Ammon's horn (tissue), 1 donor: Measurements from ENCODE around the gene TESK1.
A peak's percentile ranks its signal among the peaks of the same experiment; 100 is the strongest.

Source experiments
- DNase-seq: peaks from one replicate; pipeline ENCODE4 v3.0.0-alpha.2; 2016; ENCODE audit warnings: low spot score

The TESK1 gene, protein sequence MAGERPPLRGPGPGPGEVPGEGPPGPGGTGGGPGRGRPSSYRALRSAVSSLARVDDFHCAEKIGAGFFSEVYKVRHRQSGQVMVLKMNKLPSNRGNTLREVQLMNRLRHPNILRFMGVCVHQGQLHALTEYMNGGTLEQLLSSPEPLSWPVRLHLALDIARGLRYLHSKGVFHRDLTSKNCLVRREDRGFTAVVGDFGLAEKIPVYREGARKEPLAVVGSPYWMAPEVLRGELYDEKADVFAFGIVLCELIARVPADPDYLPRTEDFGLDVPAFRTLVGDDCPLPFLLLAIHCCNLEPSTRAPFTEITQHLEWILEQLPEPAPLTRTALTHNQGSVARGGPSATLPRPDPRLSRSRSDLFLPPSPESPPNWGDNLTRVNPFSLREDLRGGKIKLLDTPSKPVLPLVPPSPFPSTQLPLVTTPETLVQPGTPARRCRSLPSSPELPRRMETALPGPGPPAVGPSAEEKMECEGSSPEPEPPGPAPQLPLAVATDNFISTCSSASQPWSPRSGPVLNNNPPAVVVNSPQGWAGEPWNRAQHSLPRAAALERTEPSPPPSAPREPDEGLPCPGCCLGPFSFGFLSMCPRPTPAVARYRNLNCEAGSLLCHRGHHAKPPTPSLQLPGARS

DNA sequence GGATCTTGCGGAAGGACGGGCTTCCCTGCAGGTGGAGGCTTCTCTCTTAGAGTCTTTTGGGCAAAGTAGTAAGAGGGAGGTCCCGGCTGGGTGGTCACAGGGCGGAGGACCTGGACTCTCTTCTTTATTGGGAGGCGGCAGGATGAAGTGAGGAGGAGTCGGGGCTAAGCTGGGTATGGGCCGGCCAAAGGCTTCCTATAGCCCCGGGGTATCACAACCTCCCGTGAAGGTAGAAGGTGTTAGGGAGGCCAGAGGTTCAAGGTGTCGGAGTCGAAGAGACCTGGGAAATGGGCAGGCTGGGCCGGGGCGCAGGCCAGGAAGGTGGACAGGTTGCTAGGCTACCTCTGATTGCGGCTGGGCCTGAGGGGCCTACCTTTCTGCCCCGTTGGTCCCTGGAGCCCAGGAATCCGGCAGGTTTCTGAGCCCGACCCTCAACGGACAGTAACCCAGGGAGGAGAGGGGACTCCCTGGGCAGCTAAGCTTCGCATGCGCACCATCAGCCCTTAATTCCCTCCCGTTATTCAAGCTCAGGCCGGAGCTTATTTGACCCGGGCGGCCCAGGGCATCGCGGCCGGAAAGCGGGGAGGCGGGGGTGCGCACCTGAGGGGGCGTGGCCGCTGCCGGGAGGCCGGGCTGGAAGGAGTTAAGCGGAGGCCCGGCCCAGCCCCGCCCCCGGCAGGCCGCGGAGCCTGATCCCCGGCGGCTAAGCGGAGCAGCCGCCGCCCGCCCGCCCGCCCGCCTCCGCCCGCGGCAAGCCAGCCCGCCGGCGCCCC, at the start of gene TESK1:
TESK1 (plus strand) TSS at position 685 of the 773 bp plus-strand sequence. CDS start 358 bp downstream, outside the sequence.
- peak; percentile 55 for DNase-seq

GRCh38 chr9:35555881-35556280, 49.2 kb upstream of the TESK1 start:
- no peak for DNase-seq

DNA sequence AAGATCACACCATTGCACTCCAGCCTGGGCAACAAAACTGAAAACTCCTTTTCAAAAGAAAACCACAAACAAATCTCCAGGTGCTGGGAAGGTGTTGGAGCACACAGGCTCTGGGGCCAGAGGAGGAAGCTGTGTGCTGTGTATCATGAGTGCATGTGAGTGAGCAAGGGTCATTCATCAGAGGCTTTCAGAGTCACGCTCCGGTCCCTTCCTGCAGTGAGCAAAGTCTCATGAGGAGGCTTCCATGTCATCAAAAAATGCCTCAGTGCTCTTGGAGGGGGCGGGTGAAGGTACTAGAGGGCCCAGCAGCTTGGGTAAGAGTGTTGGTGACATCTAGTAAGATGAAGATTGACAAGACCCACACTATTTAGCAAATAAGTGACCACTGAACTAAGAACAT, 48.3 kb upstream of the TESK1 start:
- no peak for DNase-seq

DNA sequence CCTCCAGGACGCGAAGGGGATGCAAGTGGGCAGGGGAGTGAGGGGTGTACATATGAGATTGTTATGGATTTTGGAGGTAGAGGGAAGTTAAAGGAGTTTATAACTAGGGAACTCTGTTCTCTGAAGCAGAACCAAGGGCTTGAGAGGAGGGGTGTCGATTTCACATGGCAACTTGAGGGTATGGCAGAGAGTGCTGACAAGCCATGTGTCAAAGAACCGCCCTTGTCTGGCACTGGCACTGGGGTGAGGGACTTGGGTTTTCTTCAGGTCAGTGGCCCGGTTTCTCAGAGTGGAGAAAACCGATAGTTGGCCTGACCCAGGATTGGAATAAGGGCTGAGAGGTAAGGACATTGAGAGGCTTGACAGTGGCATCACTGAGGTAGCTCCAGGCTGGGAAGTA, 47.7 kb upstream of the TESK1 start:
- DNase-seq: no peak

GRCh38 chr9:35558185-35558584, 46.9 kb upstream of the TESK1 start:
- DNase-seq: no peak

- no peak for DNase-seq
Measured at GRCh38 chr9:35559792-35560530, 45.1 kb upstream of the TESK1 start.

DNA sequence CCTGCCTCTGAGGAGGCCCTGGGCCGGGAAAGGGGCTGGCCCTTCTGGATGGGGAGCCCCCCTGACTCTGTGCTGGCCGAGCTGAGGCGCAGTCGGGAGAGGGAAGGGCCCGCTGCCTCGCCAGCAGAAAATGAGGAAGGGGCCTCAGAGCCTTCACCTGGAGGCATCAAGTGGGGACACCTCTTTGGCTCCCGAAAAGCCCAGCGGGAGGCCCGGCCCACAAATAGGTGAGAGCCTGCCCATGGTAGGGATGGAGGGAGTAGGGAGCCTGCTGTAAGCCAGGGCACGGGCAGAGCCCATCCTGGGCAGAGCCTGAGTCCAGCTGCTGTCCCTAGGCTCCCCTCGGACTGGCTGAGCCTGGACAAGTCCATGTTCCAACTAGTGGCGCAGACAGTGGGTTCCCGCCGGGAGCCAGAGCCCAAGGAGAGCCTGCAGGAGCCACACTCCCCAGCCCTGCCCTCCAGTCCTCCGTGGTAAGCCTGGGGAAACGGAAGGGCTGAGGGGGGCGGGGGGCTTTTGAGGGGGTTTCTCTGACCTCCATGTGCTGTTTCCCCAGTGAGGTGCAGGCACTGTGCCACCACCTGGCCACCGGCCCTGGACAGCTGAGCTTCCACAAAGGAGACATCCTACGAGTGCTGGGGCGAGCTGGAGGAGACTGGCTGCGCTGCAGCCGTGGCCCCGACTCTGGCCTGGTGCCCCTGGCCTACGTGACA, 44.3 kb upstream of the TESK1 start:
- DNase-seq: no peak

DNA sequence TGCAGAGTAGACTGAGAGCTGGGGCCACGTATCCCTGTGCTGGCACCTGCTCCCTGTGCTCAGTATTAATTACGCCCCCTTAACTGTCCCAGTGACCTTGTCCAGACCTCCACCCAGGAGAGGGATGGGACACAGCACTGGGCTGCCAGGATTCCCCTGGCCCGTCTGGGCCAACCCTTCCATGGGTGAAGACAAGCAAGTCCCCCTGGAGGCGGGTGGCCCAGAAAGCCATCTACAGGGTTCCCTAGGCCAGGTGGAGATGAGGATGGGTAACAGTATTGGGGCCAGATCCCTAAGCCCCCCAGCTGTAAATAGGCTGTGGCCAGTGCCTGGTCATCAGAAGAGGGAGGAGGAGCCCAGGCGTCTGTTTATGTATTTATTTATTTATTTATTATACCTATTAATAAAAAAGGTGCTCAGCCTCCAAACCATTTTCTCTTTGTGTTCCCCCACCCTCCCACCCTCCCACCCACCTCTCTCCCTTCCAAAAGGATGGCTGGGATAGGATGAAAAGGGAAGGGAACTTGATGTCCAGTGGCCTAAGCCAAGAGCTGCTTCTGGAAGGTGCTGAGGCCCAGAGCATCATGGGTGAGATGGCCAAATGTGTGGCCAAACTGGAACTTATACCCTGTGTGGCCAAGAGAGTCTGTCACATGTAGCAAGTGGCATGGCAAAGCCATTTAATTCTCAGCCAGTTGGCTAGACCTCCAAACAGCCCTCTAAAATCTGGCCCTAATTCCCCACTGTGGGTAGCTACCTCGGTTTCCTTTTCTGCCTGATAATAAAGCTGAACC, 43.4 kb upstream of the TESK1 start:
- DNase-seq: no peak

- no peak for DNase-seq
Measured at GRCh38 chr9:35562895-35563780, 41.9 kb upstream of the TESK1 start.

- peak; percentile 51 for DNase-seq
Measured at GRCh38 chr9:35563791-35564197, 41.3 kb upstream of the TESK1 start.

- no peak for DNase-seq
Measured at GRCh38 chr9:35564658-35565061, 40.4 kb upstream of the TESK1 start.

GRCh38 chr9:35566417-35566816, 38.6 kb upstream of the TESK1 start:
- no peak for DNase-seq

DNA sequence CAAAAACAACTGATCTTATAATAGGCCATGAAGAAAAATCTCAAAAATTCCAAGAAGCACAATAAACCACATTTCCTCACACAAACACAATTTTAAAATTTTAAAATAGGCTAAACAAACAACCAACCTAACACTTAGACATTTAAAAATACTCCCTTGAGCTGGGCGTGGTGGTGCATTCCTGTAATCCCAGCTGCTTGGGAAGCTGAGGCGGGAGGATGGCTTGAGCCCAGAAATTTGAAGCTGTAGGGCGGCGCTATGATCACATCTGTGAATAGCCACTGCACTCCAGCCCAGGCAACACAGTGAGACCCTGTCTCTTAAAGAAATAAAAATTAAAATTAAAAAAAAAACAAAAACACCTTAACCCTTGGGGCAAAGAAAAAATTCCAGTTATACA, 36.9 kb upstream of the TESK1 start:
- no peak for DNase-seq

DNA sequence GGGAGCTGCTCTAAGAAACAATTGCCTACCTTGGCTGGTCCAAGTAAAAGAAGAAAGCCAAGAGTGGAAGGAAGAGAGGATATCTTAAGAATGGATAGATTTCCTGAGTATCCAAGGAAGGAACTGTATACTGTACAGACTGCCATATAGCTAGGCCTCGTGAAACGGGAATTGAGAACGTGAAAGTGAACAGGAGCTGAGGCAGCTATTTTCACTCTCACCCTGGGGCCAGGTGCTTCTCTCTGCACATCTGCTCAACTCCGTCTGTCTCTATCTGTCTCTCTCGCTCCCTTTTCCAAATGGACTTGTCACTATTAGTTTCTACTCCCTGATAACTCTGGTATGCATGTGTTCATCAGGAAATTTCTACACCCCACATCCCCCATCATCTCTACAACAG, 35.9 kb upstream of the TESK1 start:
- no peak for DNase-seq

DNA sequence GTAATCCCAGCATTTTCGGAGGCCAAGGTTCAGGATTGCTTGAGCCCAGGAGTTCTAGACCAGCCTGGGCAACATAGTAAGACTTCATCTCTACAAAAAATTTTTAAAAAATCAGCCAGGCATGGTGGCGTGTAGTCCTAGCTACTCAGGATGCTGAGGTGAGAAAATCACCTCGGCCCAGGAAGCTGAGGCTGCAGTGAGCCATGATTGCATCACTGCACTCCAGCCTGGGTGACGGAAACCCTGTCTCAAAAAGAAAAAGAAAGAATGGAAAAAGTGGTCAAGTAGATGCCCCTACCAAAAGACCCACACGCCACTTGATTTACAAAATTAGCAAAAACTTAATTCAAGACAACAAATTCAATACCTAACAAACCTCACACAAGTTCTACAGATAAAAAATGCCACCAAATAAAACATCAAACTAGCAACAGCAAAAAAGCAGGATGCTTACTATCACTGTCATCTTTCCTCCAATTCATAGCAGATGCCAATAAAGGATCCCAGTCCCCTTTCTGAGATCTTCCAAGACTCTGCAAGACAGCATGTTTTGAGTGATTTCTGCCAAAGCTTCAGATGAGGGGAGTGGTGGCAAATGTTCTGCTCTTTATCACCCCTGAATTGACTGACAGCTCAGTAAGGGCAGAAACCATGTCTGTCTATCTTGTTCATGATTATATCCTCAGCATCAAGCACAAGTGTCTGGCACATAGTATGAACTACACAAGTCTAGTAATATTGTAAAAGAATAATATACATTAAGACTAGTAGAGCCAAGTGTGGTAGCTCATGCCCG, 34.2 kb upstream of the TESK1 start:
- DNase-seq: no peak

DNA sequence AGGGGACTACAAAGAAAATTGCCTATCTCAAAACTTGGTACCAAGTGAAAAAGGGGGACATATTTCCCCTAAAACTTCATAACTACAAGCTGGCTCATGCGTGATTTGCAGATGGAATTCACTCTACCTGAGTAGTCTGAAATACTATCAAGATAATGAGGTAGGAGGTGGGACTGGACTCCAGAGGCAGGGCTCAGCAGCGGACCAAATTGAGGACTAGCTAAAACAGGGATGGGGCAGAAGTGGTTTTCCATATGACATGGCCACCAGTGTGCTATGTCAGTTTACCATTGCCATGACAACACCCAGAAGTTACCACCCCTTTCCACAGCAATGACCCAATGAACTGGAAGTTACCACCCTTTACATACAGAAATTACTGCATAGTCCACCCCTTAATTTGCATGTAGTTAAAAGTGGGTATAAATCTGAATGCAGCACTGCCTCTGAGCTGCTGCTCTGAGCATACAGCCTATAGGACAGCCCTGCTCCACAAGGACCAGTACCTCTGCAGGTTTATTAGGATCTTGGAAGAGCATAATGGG, 30.4 kb upstream of the TESK1 start:
- no peak for DNase-seq

GRCh38 chr9:35575478-35575877, 29.6 kb upstream of the TESK1 start:
- no peak for DNase-seq

DNA sequence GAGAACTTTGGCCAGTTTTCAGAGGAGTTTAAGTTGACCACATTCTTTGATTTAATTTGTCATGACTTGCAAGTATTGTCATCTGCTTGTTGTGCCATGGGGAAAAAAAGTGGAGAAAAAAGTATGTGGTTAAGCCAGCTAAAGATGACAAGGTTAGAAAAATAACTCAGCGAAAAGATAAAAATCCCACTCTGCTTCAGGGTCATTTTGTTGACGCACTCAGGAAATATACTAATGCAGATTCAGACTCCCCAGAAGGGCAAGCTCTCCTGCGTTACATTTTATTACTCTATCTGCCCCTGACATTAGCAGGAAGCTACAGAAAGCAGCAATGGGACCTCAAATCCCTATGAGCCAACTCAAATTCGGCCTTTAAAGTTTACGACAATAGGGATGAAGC, 27.6 kb upstream of the TESK1 start:
- DNase-seq: no peak

DNA sequence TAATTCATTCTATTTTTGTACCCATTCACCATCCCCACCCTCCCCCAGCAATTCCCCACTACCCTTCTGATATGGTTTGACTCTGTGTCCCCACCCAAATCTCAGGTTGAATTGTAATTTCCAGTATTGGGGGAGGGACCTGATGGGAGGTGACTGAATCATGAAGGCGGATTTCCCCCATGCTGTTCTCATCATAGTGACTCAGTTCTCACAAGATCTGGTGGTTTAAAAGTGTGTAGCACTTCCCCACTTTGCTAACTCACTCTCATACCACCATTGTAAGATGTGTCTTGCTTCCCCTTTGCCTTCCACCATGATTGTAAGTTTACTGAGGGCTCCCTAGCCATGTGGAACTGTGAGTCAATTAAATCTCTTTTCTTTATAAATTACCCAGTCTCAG, 25.9 kb upstream of the TESK1 start:
- no peak for DNase-seq
